ENCODE results near the gene STOX2.

- no peak for TF ChIP-seq CTCF (IDR thresholded peaks at IDR 0.05)
- no peak for TF ChIP-seq POLR2A (IDR thresholded peaks at IDR 0.05)
Observed at GRCh38 chr4:184021389-184021788, 116.3 kb downstream of the STOX2 start.
